Activated CD8-positive, alpha-beta memory T cell treated with anti-CD3 and anti-CD28 coated beads for 36 hours (primary cell): ENCODE measurements around the gene DOCK1. TPM values are rescaled to one million over a fixed set of nuclear protein-coding genes. Genes with fewer than 3 reads are reported as not detected.

Experiments
- CTCF ChIA-PET: fragments of 350-600 bp; sonication (Branson Sonifier 250); formaldehyde crosslinking; loops from one replicate; lab custom pipeline; 2021; ENCODE audit warnings: antibody characterized with exemption; lab: Charles Lee
- POLR2A ChIA-PET: fragments of 350-600 bp; sonication (Branson Sonifier 250); formaldehyde crosslinking; loops from one replicate; lab custom pipeline; 2021; ENCODE audit warnings: antibody characterized with exemption; lab: Charles Lee
- total RNA-seq, 2 experiments: library from RNA; stranded (reverse); gene quantifications; one replicate each; pipeline ENCODE4 v1.2.3, GENCODE V29; 2021

Gene DOCK1
- total RNA-seq, 2 experiments from 2014 or later: 0.17 to 0.31 TPM

DNA sequence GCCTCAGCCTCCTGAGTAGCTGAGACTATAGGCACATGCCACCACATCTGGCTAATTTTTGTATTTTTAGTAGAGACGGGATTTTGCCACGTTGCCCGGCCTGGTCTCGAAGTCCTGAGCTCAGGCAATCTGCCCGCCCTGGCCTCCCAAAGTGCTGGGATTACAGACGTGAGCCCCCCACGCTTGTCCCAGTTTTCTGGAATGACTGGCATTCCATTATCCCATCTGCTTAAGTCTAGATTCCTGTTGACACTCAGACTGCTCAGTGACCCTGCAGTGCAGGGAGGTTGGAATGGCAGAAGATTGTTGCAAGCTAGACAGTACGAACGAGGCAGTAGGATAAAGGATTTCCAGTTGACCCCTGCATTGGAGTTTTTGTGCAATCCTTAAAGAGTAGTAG lies 508.8 kb downstream of the DOCK1 start:
- POLR2A ChIA-PET: no interaction called here
- CTCF ChIA-PET: no interaction called here

GRCh38 chr10:127415116-127415515 lies 509.9 kb downstream of the DOCK1 start:
- POLR2A ChIA-PET: no interaction called here
- CTCF ChIA-PET: no interaction called here

DNA sequence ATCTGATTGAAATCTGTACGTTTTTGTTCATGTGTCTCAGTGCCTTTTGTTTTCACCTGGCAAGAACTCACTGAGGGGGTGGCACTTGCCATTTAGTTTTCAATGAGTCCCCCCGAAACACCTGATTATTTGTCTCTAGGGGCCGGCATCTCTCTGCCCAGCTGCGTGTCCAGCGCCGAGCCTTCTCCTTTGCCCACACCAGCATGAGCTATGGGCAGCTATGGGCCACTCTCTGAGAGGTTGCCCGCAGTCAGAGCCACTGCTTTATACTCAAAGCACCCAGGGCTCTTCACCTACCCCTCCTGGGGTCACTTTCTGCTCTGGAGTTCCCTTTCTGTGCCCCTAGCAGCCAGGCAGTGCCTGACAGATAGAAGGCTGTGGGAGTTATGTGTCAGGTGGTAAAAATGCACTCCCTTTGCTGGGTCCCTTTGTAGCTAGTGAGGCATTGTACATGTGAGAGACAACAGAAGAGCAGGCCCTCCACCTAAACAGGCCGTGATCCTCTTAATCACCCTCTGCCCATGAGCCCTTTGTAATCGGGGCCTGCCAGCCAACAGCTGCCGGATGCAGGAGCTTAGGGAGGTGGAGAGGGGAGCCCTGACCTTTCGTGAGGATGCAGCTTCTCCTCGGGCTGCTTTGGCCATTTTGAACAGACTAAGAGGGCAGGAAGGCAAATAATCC lies 510.8 kb downstream of the DOCK1 start:
- POLR2A ChIA-PET: no interaction called here
- CTCF ChIA-PET: no interaction called here

DNA sequence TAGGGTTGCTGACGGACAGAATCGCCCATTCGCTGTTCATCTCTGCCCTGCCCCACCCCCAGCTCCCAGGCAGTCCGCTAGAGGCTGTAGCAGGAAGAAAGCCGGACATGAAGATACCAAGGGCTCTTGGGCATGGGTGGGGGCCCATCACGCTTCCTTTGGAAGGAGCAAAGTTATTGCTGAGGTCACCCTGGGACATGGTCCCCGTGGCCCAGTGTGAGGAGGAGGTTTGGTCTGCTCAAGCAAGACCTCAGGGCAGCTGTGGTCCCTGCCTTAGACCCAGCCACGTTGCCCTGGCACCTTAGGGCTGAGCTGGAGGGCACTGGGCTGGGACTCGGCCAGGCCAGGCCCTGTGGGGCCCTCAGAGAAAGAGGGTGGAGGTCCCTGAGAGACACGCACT lies 511.8 kb downstream of the DOCK1 start:
- ChIA-PET POLR2A (no interaction called here), CTCF (no interaction called here)

DNA sequence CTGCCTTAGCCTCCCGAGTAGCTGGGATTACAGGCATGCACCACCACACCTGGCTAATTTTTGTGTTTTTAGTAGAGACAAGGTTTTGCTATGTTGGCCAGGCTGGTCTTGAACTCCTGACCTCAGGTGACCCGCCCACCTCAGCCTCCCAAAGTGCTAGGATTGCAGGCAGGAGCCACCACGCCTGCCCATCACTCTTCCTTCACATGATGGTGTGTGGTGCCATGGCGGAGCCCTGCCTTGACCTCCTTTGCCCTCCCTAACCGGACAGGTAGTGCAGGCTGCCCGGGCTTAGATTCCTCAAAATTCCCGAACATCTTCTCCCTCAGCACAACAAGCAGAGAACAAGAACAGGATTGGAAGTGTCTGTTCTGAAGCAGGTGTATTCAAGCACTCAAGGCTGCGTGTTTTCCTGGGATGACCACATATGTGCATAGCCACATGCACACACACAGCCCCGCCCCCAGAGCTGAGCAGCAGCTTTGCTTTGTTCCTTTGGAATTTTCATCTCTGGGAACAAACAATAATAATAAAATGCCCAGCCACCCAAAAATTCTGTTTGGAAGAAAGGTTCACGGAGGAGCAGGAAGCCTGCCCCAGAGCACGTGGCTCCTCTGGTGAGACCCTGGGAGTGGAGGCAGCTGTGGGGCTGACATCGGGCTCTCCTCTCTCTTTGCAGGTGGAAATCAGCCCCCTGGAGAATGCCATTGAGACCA lies 512.6 kb downstream of the DOCK1 start:
- POLR2A ChIA-PET: no interaction called here
- CTCF ChIA-PET: no interaction called here

GRCh38 chr10:127418536-127419168 lies 513.4 kb downstream of the DOCK1 start:
- ChIA-PET POLR2A (no interaction called here), CTCF (no interaction called here)

DNA sequence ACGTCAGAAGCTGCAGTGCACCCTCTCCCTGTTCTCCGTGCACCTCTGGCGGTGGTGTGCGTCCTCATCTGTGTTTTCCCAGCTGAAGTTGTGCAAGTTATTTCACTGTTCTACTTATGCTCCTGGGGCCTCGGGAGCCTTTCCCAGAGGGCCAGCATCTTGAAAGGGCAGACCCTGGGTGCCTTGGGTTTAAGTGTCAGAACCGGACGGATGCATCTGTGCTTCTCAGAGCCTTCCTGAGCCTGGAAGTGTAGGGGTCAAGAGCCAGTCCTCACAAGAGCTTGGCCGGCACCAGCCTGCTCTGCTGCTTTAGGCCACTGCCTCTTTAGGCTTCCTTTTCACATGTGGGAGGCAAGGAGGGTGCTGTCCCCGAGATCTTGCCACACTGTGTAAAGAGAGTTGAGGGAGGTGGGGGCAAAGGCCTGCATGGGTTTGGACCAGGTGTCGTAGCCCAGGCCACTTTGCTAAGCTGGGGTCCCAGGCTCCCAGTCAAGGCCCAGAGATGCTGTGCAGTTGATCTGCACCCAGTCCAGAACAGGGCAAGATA lies 515.0 kb downstream of the DOCK1 start:
- POLR2A ChIA-PET: no interaction called here
- CTCF ChIA-PET: no interaction called here

DNA sequence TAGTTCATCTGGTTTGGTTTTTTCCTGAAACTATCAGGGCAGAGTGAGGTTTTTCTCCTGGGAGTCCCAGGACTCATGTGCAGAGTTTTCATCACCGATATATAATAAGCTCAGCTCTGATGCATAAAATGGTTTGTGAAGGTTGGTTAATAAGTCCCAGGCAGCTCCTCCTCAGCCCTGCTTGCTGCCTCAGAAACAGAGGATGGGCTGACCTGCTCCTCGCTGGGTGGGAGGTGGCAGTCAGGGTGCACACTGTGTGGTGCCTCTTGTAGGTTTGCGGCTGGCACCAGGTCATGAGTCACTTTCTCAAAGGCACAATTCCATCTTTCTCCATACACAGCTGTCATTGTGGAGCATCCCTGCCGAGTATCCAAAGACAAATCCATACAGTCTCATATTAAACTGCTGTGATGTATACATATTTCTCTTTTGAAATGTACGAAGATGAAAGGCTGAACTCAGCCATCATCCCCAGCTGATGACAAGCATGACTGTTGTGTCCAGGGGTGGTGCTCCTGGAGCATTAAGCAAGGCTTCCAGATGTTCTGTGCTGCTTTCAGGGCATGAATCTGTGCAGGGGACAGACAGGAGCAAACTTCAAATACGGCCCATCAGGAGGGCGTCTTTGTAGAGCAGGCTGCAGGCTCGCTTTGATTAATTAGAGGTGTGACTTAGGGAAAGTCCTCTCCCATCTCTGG lies 518.1 kb downstream of the DOCK1 start:
- ChIA-PET POLR2A (no interaction called here), CTCF (no interaction called here)

DNA sequence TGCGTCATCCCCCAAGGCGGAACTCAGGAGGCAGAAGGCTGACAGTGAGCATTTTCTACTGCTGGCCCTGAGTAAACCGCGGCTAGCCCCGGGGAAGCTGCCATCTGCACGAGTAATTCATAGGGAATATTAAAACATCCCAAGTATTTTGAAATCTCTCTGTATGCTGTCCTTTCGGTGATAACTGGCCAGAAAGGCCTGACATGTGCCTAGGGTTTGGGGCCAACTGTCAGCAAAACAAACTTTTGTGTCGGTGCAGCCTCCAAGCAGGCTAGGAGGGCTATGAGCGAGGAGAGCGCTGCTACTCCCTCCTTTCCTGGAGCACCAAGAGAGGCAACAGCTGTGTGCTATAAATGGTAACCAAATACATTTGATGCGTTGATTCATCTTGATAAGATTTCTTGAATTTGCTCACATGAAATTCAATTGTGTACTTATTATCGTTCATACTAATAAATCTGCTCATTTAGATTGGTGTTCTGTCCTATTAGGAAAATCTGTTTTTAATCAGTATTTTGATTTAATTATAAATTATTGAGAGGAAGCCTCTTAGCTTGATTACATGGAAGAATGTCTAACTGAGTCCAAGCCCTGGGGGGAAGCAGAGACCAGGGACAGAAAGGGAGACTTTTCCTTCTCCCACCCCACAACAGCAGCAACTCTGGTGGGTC lies 519.5 kb downstream of the DOCK1 start:
- POLR2A ChIA-PET: no interaction called here
- CTCF ChIA-PET: no interaction called here

GRCh38 chr10:127426746-127427145 lies 521.5 kb downstream of the DOCK1 start:
- CTCF ChIA-PET: no interaction called here
- POLR2A ChIA-PET: no interaction called here

GRCh38 chr10:127427926-127428325 lies 522.7 kb downstream of the DOCK1 start:
- ChIA-PET POLR2A (no interaction called here), CTCF (no interaction called here)

- CTCF ChIA-PET: no interaction called here
- POLR2A ChIA-PET: no interaction called here
These were observed 523.3 kb downstream of the DOCK1 start for GRCh38 chr10:127428385-127428980.

GRCh38 chr10:127429601-127430312 lies 524.5 kb downstream of the DOCK1 start:
- POLR2A ChIA-PET: no interaction called here
- CTCF ChIA-PET: no interaction called here

GRCh38 chr10:127431525-127431924 lies 526.3 kb downstream of the DOCK1 start:
- ChIA-PET CTCF (no interaction called here), POLR2A (no interaction called here)

- ChIA-PET POLR2A (no interaction called here), CTCF (no interaction called here)
These were observed 528.8 kb downstream of the DOCK1 start for GRCh38 chr10:127434006-127434405.

GRCh38 chr10:127435246-127435645 lies 530.0 kb downstream of the DOCK1 start:
- POLR2A ChIA-PET: no interaction called here
- CTCF ChIA-PET: no interaction called here

DNA sequence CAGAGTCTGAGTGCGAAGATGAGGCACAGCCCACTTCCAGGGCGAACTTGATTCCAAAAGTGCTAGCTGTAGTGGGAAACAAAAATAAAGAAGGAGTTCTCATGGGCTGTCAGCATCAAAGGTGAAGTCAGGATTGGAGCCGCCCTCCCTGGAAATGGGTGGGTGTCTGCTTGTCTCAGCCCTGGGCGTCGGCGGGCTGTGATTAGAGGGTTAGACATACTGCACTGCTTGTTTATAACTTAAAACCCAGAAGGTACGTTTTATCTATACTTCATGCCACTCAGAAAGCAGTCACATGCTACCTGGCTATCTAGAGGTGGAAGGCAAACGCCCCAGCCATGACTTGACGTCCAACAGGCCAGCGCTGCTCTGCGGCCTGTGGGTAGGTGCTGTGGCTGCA lies 535.1 kb downstream of the DOCK1 start:
- ChIA-PET POLR2A (no interaction called here), CTCF (no interaction called here)

DNA sequence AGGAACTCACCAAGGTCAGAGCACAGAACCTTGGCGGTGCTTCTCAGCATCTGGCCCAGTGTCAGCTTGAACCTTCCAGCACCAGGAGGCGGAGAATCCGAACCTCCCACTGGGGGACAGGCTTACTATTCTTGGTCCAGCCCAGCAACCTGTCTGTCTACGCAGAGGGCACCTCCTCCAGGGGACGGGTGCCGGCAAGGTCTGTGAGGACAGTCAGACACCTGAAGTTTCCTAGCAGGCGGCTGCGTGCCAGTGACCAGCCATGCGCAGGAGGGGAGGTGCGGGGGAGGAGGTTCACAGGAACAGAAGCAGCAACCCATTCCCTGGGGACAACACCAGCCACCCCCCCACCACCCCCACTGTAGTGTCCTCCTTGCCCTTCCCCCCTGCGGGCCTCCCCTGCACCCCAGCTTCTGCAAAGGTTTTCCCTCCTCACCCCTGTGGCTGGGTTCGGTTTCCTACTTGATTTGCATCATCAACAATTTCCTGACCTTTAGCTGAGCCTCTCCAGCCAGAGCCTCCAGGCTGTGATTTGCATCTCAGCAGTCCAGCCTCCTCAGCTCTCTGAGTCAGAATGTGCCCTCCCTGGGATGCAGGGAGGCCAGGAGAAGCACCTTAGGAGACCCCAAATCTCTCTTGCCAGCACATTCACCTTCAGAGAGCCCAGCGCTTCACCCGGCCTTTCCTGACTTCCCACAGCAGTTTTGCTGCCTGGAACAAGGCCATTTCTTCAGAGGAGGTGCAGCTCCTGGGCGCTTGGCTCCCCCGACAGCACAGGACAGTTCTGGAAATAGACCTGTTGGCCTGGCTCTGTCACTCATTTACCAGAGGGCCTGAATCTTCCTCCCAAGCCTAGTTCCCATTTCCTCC lies 536.4 kb downstream of the DOCK1 start:
- ChIA-PET POLR2A (no interaction called here), CTCF (no interaction called here)
